Neural crest cell (in vitro differentiated cells): ENCODE measurements around the gene RIMKLB. TPM values are rescaled to one million over a fixed set of nuclear protein-coding genes. Genes with fewer than 3 reads are reported as not detected.
"Not testable (repeated sequence)": the region's sequence is repeated elsewhere in the genome, so short reads cannot be mapped to it uniquely, and the experiment has no call there.

Source experiments
- DNase-seq: peaks from one replicate; pipeline ENCODE4 v3.0.0; 2021; ENCODE audit warnings: low read depth, mixed read lengths, low spot score
- H3K27ac Mint-ChIP-seq: one replicate; pipeline ENCODE4 v1.8.0; 2021; ENCODE audit warnings: mild to moderate bottlenecking, mixed read lengths; ENCODE audit not compliant: unreplicated experiment
- H3K27me3 Mint-ChIP-seq: 2 replicates; pipeline ENCODE4 v1.8.0; 2021; ENCODE audit warnings: low read depth, mild to moderate bottlenecking, mixed read lengths
- H3K36me3 Mint-ChIP-seq: 2 replicates; pipeline ENCODE4 v1.8.0; 2021; ENCODE audit warnings: low read depth, mild to moderate bottlenecking, mixed read lengths
- H3K4me1 Mint-ChIP-seq: 2 replicates; pipeline ENCODE4 v1.8.0; 2021; ENCODE audit warnings: mixed read lengths
- H3K4me3 Mint-ChIP-seq: one replicate; pipeline ENCODE4 v1.8.0; 2021; ENCODE audit warnings: mild to moderate bottlenecking, mixed read lengths
- H3K9me3 Mint-ChIP-seq: 2 replicates; pipeline ENCODE4 v1.8.0; 2021; ENCODE audit warnings: mixed read lengths
- CTCF ChIP-seq: fragments of 200-600 bp; sonication (generic); conservative IDR thresholded peaks from 2 replicates; pipeline ENCODE4 v1.5.0; 2021; ENCODE audit warnings: antibody characterized with exemption, mild to moderate bottlenecking
- total RNA-seq: library from RNA; stranded (reverse); gene quantifications from 2 replicates; pipeline ENCODE4 v1.2.1, GENCODE V29; 2021

The RIMKLB gene
- total RNA-seq, 1 donor from 2014 or later, result 66.1 TPM

DNA sequence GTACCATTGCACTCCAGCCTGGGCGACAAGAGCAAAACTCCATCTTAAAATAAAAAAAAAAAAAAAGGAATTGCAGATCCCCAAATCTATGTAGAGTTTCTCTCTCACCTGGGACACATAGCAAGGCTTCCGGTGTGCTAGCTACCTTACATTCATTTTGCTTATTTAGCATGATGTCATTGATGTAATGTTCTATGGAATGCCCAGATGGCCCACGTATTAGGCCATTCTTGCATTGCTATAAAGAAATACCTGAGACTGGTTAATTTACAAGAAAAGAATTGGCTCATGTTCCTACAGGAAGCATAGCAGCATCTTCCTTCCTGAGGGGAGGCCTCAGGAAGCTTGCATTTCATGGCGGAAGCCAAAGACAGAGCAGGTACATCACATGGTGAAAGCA is 87.7 kb downstream of the RIMKLB start:
- no peak overlapping the region for H3K27ac Mint-ChIP-seq
- H3K36me3 Mint-ChIP-seq, result peaks cover 18% of the 10 kb centered on the region
- H3K27me3 Mint-ChIP-seq, result peaks cover 15% of the 10 kb centered on the region
- DNase-seq, result no peak
- no peak for TF ChIP-seq CTCF
- H3K4me3 Mint-ChIP-seq, result no peak overlapping the region
- peaks cover 20% of the 10 kb centered on the region for H3K4me1 Mint-ChIP-seq
- no peaks in the 10 kb centered on the region for H3K9me3 Mint-ChIP-seq

- H3K4me3 Mint-ChIP-seq, DNase-seq, H3K9me3 Mint-ChIP-seq, H3K27ac Mint-ChIP-seq: not testable (repeated sequence)
- H3K27me3 Mint-ChIP-seq, result peaks cover 15% of the 10 kb centered on the region
- peaks cover 20% of the 10 kb centered on the region for H3K4me1 Mint-ChIP-seq
- peaks cover 18% of the 10 kb centered on the region for H3K36me3 Mint-ChIP-seq
Measured at GRCh38 chr12:8787206-8787605, 89.4 kb downstream of the RIMKLB start.

DNA sequence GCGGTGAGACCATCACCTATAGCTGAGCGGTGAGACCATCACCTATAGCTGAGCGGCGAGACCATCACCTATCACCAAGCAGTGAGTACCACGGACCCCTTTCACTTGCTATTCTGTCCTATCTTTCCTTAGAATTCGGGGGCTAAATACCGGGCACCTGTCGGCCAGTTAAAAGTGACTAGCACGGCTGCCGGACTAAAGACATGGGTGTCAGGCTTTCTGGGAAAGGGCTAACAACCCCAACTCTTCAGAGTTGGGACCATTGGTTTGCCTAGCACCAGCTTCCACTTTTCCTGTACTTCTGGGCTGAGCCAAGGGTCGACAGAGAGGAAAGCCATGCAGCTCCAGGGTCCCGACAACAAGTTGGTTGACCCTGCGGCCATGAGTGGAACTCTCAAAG is 90.9 kb downstream of the RIMKLB start:
- not testable (repeated sequence) for H3K9me3 Mint-ChIP-seq, H3K27ac Mint-ChIP-seq, DNase-seq
- peaks cover 22% of the 10 kb centered on the region for H3K36me3 Mint-ChIP-seq
- peak overlapping the region; percentile 88 for H3K4me3 Mint-ChIP-seq
- H3K4me1 Mint-ChIP-seq, result peaks cover 20% of the 10 kb centered on the region
- peaks cover 15% of the 10 kb centered on the region for H3K27me3 Mint-ChIP-seq

DNA sequence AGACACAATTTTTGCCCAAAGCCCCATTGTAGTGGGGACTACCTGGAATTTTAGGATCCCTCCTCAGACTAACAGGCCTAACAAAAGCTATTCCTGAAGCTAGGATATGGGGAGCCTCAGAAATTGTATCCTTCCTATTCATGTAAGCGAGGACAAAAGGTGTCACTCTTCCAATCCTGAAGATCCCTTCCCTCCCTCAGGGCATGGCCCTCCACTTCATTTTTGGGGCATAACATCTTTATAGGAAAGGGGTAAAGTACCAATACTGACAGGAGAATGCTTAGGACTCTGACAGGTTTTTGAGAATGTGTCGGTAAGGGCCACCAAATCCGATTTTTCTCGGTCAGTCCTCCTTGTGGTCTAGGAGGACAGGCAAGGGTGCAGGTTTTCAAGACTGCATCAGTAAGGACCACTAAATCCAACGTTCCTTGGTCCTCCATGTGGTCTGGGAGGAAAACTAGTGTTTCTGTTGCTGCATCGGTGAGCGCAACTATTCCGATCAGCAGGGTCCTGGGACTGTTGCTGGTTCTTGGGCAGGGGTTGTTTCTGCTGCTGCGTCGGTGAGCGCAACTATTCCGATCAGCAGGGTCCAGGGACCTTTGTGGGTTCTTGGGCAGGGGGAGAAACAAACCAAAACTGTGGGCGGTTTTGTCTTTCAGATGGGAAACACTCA is 91.7 kb downstream of the RIMKLB start:
- H3K4me1 Mint-ChIP-seq, result peaks cover 20% of the 10 kb centered on the region
- not testable (repeated sequence) for H3K27ac Mint-ChIP-seq, DNase-seq, H3K9me3 Mint-ChIP-seq
- H3K27me3 Mint-ChIP-seq, result peaks cover 15% of the 10 kb centered on the region
- peak overlapping the region; percentile 88 for H3K4me3 Mint-ChIP-seq
- peaks cover 28% of the 10 kb centered on the region for H3K36me3 Mint-ChIP-seq

GRCh38 chr12:8793226-8793625 is 95.4 kb downstream of the RIMKLB start:
- H3K36me3 Mint-ChIP-seq, result peaks cover 32% of the 10 kb centered on the region
- H3K27ac Mint-ChIP-seq, H3K9me3 Mint-ChIP-seq, H3K4me3 Mint-ChIP-seq, DNase-seq: not testable (repeated sequence)
- H3K27me3 Mint-ChIP-seq, result peaks cover 15% of the 10 kb centered on the region
- peaks cover 20% of the 10 kb centered on the region for H3K4me1 Mint-ChIP-seq

DNA sequence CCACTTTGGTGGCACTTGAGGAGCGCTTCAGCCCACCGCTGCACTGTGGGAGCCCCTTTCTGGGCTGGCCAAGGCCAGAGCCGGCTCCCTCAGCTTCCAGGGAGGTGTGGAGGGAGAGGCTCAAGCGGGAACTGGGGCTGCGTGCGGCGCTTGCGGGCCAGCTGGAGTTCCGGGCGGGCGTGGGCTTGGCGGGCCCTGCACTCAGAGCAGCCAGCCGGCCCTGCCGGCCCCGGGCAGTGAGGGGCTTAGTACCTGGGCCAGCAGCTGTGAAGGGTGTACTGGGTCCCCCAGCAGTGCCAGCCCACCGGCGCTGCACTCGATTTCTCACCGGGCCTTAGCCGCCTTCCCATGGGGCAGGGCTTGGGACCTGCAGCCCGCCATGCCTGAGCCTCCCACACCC is 96.8 kb downstream of the RIMKLB start:
- not testable (repeated sequence) for H3K27ac Mint-ChIP-seq, H3K9me3 Mint-ChIP-seq, H3K27me3 Mint-ChIP-seq, H3K4me1 Mint-ChIP-seq, DNase-seq, H3K4me3 Mint-ChIP-seq
- peaks cover 24% of the 10 kb centered on the region for H3K36me3 Mint-ChIP-seq

DNA sequence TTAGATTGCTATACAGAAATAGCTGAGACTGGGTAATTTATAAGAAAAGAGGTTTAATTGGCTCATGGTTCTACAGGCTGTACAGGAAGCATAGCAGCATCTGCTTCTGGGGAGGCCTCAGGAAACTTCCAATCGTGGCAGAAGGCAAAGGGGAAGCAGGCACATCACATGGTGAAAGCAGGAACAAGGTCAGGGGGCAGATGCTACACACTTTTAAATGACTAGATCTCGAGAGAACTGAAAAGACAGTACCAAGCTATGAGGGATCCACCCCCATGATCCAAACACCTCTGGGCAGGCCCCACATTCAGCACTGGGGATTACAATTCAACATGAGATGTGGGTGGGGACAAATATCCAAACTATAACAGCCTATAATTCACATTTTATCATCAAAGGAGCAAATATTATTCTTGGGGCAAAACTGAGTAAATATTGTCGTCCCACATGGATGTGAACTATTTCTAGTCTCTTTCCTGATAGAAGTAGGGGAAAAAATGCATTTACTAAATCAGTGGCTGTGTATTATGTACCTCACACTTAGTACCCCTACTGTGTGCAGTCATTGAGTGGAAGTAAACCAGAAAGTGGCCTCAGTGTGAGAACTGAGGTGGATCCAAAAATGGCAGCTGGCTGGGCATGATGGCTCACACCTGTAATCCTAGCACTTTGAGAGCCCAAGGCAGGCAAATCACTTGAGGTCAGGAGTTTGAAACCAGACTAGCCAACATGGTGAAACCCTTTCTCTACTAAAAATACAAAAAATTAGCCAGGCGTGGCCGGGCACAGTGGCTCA is 99.2 kb downstream of the RIMKLB start:
- Mint-ChIP-seq H3K36me3 (peaks cover 20% of the 10 kb centered on the region), H3K27me3 (no peaks in the 10 kb centered on the region), H3K4me1 (no peaks in the 10 kb centered on the region), H3K27ac (peak overlapping the region; percentile 69), H3K9me3 (no peaks in the 10 kb centered on the region), H3K4me3 (no peak overlapping the region)
- DNase-seq, result no peak
- no peak for TF ChIP-seq CTCF

- not testable (repeated sequence) for DNase-seq, H3K27ac Mint-ChIP-seq, H3K4me1 Mint-ChIP-seq, H3K27me3 Mint-ChIP-seq, H3K9me3 Mint-ChIP-seq, H3K4me3 Mint-ChIP-seq
- peaks cover 10% of the 10 kb centered on the region for H3K36me3 Mint-ChIP-seq
Measured at GRCh38 chr12:8801213-8801612, 103.4 kb downstream of the RIMKLB start.

DNA sequence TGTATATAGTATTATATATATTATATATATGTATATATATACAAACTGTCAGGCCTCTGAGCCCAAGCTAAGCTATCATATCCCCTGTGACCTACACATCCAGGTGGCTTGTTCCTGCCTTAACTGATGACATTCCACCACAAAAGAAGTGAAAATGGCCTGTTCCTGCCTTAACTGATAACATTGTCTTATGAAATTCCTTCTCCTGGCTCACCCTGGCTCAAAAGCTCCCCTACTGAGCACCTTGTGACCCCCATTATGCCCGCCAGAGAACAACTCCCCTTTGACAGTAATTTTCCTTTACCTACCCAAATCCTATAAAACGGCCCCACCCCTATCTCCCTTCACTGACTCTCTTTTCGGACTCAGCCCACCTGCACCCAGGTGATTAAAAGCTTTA is 107.0 kb downstream of the RIMKLB start:
- H3K4me3 Mint-ChIP-seq, H3K27ac Mint-ChIP-seq, H3K27me3 Mint-ChIP-seq, H3K4me1 Mint-ChIP-seq, DNase-seq, H3K9me3 Mint-ChIP-seq, H3K36me3 Mint-ChIP-seq: not testable (repeated sequence)

DNA sequence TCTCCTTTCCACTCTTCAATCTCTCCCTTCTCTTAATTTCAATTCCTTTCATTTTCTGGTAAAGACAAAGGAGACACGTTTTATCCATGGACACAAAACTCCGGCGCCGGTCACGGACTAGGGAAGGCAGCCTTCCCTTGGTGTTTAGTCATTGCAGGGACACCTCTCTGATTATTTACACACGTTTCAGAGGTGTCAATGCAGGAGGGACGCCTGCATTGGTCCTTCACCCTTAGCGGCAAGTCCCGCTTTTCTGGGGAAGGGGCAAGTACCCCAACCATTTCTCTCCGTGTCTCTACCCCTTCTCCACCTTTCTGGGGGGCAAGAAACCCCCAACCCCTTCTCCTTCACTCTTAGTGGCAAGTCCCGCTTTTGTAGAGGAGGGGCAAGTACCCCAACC is 107.7 kb downstream of the RIMKLB start:
- not testable (repeated sequence) for H3K4me1 Mint-ChIP-seq, DNase-seq, H3K4me3 Mint-ChIP-seq, H3K27me3 Mint-ChIP-seq, H3K36me3 Mint-ChIP-seq, H3K9me3 Mint-ChIP-seq
- peak overlapping the region; percentile 65 for H3K27ac Mint-ChIP-seq

- H3K36me3 Mint-ChIP-seq, H3K4me1 Mint-ChIP-seq, H3K27ac Mint-ChIP-seq, DNase-seq, H3K4me3 Mint-ChIP-seq, H3K9me3 Mint-ChIP-seq, H3K27me3 Mint-ChIP-seq: not testable (repeated sequence)
Measured at GRCh38 chr12:8807084-8807483, 109.3 kb downstream of the RIMKLB start.

DNA sequence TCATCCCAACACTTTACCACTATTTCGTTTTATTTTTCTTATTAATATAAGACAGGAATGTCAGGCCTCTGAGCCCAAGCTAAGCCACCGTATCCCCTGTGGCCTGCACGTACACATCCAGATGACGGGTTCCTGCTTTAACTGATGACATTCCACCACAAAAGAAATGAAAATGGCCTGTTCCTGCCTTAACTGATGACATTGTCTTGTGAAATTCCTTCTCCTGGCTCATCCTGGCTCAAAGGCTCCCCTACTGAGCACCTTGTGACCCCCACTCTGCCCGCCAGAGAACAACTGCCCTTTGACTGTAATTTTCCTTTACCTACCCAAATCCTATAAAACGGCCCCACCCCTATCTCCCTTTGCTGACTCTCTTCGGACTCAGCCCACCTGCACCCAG is 112.3 kb downstream of the RIMKLB start:
- H3K4me3 Mint-ChIP-seq, H3K4me1 Mint-ChIP-seq, H3K36me3 Mint-ChIP-seq: not testable (repeated sequence)

More for the DNA sequence above, 112.3 kb downstream of the RIMKLB start:
- H3K9me3 Mint-ChIP-seq, H3K27ac Mint-ChIP-seq, DNase-seq, H3K27me3 Mint-ChIP-seq: not testable (repeated sequence)
